Measurements from ENCODE around the gene TUBGCP3.
A peak's percentile ranks its signal among the peaks of the same experiment; 100 is the strongest.

The TUBGCP3 gene

DNA sequence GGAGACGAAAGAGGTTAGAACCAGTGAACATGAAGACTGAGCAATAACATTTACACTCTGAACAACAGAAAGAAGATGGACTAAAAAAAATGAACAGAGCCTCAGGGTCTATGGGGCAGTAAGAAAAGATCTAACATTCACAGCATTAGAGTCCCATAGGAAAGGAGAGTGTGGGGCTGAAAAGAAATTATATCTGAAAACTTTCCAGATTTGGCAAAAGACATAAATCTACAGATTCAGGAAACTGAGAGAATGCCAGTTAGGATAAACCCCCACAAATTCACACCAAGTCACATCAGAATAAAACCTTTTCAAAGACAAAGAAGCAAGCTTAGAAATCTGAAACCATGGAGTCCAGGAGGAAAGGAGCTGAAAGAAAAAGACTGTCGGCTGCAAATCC, 20.3 kb upstream of the TUBGCP3 start:
- TF ChIP-seq, protein P1, sequence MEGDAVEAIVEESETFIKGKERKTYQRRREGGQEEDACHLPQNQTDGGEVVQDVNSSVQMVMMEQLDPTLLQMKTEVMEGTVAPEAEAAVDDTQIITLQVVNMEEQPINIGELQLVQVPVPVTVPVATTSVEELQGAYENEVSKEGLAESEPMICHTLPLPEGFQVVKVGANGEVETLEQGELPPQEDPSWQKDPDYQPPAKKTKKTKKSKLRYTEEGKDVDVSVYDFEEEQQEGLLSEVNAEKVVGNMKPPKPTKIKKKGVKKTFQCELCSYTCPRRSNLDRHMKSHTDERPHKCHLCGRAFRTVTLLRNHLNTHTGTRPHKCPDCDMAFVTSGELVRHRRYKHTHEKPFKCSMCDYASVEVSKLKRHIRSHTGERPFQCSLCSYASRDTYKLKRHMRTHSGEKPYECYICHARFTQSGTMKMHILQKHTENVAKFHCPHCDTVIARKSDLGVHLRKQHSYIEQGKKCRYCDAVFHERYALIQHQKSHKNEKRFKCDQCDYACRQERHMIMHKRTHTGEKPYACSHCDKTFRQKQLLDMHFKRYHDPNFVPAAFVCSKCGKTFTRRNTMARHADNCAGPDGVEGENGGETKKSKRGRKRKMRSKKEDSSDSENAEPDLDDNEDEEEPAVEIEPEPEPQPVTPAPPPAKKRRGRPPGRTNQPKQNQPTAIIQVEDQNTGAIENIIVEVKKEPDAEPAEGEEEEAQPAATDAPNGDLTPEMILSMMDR (IDR thresholded peaks at IDR 0.05): no peak
- Histone ChIP-seq H3K9me3 (no peaks in the 10 kb centered on the region), H3K4me1 (ENCODE audit: control insufficient read depth in 1 of 2, insufficient read depth in 1 of 2, low read depth in 1 of 2, low read length in 1 of 2) (peaks cover 5 to 11% of the 10 kb centered on the region in 2 experiments), H3K36me3 (no peaks in the 10 kb centered on the region), H3K27ac (no peak overlapping the region), H3K4me3 (ENCODE audit: low read depth in 1 of 2, low read length in 1 of 2) (no peak overlapping the region), H3K27me3 (peaks cover 25% of the 10 kb centered on the region)

DNA sequence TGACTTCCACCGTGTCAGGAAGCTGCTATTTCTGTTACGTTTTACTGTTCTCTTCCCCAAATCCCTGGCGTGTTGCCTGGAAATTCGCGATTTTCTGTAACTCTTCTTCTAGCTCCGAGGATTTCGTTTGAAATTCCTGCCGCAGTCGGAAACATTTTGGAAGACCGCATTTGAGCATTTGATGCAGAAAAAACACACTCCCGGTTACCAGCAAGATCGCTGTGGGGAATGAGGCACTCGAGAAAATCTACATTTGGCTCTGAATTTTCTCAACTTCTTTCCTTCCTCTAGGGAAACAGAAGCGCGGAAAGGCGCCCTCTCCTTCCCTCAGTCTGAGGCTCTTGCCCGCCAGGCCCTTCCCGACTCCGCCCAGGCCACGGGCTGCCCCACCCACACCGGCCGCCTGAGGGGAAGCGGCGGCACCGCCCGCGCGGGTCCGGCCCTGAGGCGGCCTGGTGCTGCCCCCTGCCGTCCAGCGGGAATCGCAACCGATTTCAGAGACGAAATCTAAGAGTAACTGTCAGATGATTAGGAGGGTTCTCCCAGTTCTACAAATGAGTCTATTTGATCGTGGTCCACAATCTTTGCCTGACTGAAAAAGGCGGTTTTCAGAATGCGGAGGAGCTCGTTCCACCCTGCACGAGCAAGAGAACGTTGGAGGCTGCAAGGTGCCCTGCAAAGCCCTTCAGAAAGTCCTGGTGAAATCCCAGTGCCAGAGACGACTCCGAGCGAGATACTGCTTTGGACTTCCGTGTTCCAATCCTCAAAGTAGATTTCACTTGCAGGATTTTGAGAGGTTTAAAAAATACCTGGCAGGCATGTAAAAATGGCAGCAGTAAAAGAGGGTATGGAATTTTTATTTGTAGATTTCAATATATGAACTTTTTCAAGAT, 18.4 kb upstream of the TUBGCP3 start:
- Histone ChIP-seq H3K9me3 (no peaks in the 10 kb centered on the region), H3K27ac (peak overlapping the region; percentile 24), H3K4me3 (ENCODE audit: low read depth in 1 of 2, low read length in 1 of 2) (peak overlapping the region; percentile 59 to 66), H3K4me1 (ENCODE audit: control insufficient read depth in 1 of 2, insufficient read depth in 1 of 2, low read depth in 1 of 2, low read length in 1 of 2) (peaks cover 5 to 11% of the 10 kb centered on the region in 2 experiments), H3K36me3 (no peaks in the 10 kb centered on the region), H3K27me3 (peaks cover 22% of the 10 kb centered on the region)
- TF ChIP-seq, protein P1 (IDR thresholded peaks at IDR 0.05): peak; percentile 92

DNA sequence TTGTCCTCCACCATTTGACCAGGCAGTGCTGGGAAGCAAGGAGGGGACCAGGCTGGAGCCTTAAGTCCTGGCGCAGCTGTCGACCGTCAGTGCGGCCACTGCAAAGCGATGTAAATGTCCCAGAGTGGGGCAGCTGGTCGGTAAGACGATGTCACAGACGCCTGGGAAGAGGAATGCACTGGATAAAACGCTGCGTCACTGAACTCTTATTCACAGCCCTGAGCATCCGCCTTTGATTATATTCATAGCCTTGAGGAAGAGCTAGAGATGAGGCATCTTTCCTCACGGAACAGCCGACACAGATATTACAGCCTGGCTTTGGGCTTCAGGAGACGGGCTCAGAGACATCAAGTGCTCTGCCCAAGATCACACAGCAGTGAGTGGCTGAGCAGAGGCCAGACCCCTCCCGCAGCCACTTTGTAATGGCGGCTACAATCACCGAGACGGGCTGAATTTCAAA, 17.6 kb upstream of the TUBGCP3 start:
- no peak overlapping the region for H3K27ac ChIP-seq
- H3K9me3 ChIP-seq: no peaks in the 10 kb centered on the region
- no peaks in the 10 kb centered on the region for H3K36me3 ChIP-seq
- H3K4me1 ChIP-seq (ENCODE audit: control insufficient read depth in 1 of 2, insufficient read depth in 1 of 2, low read depth in 1 of 2, low read length in 1 of 2): peaks cover 5 to 11% of the 10 kb centered on the region in 2 experiments
- TF ChIP-seq, protein P1 (IDR thresholded peaks at IDR 0.05): no peak
- H3K4me3 ChIP-seq (ENCODE audit: low read depth in 1 of 2, low read length in 1 of 2): peak overlapping the region; percentile 59 to 66
- H3K27me3 ChIP-seq: peaks cover 14% of the 10 kb centered on the region

DNA sequence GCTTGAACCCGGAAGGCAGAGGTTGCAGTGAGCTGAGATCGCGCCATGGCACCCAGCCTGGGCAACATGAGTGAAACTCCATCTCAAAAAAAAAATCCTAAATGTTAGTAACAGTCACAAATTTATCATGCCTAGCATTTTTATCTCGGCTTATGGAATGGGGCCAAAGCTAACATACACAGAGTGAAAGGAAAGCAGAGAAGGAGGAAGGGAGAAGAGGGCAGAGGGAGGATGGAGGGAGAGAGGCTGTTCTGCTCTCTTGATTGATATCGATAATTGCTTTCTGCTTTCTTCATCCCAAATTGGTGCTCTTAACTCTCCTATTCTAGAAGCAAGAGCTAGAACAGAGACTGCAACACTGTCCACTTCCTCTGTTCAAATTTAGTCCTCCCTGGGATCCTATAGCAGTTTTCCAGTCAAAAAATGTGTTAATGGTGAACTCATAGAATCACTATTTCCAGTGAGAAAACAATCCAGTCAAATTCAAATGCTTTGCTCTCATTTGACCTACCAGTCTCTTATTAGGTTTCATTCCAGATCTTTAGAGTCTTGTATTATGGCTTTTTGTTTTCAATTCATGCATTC, 15.8 kb upstream of the TUBGCP3 start:
- no peaks in the 10 kb centered on the region for H3K36me3 ChIP-seq
- TF ChIP-seq, protein P1 (IDR thresholded peaks at IDR 0.05): no peak
- H3K27ac ChIP-seq: no peak overlapping the region
- no peak overlapping the region for H3K4me3 ChIP-seq (ENCODE audit: low read depth in 1 of 2, low read length in 1 of 2)
- peaks cover 5 to 11% of the 10 kb centered on the region in 2 experiments for H3K4me1 ChIP-seq (ENCODE audit: control insufficient read depth in 1 of 2, insufficient read depth in 1 of 2, low read depth in 1 of 2, low read length in 1 of 2)
- no peaks in the 10 kb centered on the region for H3K9me3 ChIP-seq
- H3K27me3 ChIP-seq: peaks cover 14% of the 10 kb centered on the region

DNA sequence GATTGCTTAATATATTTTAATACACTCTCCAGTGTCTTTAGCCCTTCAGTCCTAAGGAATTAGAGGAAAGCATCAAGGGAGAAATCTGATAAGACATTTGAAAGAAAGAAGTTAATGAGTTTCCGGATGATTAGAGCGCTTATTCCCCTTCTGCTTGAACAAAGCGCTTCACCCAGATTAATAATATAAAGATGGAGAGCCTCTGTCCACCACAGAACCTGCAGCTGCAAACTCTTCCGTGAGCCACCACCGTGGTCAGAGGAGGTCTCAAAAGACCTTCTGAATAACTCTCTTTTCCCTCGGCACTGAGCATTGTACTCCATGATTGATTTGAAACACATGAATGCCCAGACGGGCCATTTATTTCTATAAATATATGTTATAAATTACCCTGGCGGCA, 14.2 kb upstream of the TUBGCP3 start:
- Histone ChIP-seq H3K36me3 (no peaks in the 10 kb centered on the region), H3K9me3 (no peaks in the 10 kb centered on the region), H3K4me3 (ENCODE audit: low read depth in 1 of 2, low read length in 1 of 2) (no peak overlapping the region), H3K27me3 (peaks cover 3% of the 10 kb centered on the region), H3K4me1 (ENCODE audit: control insufficient read depth in 1 of 2, insufficient read depth in 1 of 2, low read depth in 1 of 2, low read length in 1 of 2) (peaks cover 5 to 11% of the 10 kb centered on the region in 2 experiments), H3K27ac (no peak overlapping the region)
- TF ChIP-seq, protein P1 (IDR thresholded peaks at IDR 0.05): no peak
